CD4-positive, alpha-beta T cell treated with Interleukin-15 for 4 hours (primary cell): ENCODE data around the gene CSNK1D.

ENCODE experiments used
- DNase-seq: peaks from one replicate; pipeline ENCODE4 v3.0.0-alpha.2; 2020; ENCODE audit warnings: low spot score

CSNK1D gene

GRCh38 chr17:82295472-82295814 lies 21.9 kb upstream of the CSNK1D start:
- DNase-seq: no peak

GRCh38 chr17:82294064-82294773 lies 20.7 kb upstream of the CSNK1D start:
- no peak for DNase-seq

GRCh38 chr17:82292251-82293154 lies 19.0 kb upstream of the CSNK1D start:
- DNase-seq: peak; percentile 95

GRCh38 chr17:82291582-82292250 lies 18.2 kb upstream of the CSNK1D start:
- no peak for DNase-seq

- no peak for DNase-seq
These were observed 14.6 kb upstream of the CSNK1D start for GRCh38 chr17:82287868-82288801.

- no peak for DNase-seq
These were observed 13.7 kb upstream of the CSNK1D start for GRCh38 chr17:82287013-82287867.

GRCh38 chr17:82285141-82285540 lies 11.6 kb upstream of the CSNK1D start:
- DNase-seq: no peak

GRCh38 chr17:82283208-82283749 lies 9.8 kb upstream of the CSNK1D start:
- peak; percentile 32 for DNase-seq

- DNase-seq: no peak
These were observed 9.0 kb upstream of the CSNK1D start for GRCh38 chr17:82282239-82283207.

- no peak for DNase-seq
These were observed 8.2 kb upstream of the CSNK1D start for GRCh38 chr17:82281502-82282238.

- DNase-seq: no peak
These were observed 7.6 kb upstream of the CSNK1D start for GRCh38 chr17:82281076-82281475.

- no peak for DNase-seq
These were observed 7.0 kb upstream of the CSNK1D start for GRCh38 chr17:82280537-82280936.

GRCh38 chr17:82278786-82279391 lies 5.4 kb upstream of the CSNK1D start:
- DNase-seq: no peak

- no peak for DNase-seq
These were observed 4.8 kb upstream of the CSNK1D start for GRCh38 chr17:82278308-82278707.

- DNase-seq: no peak
These were observed 4.4 kb upstream of the CSNK1D start for GRCh38 chr17:82277851-82278250.

- DNase-seq: no peak
These were observed 3.4 kb upstream of the CSNK1D start for GRCh38 chr17:82276938-82277337.

- no peak for DNase-seq
These were observed 1.8 kb upstream of the CSNK1D start for GRCh38 chr17:82275326-82275725.
